ENCODE results near the gene C15orf62. TPM values are rescaled to one million over a fixed set of nuclear protein-coding genes. Genes with fewer than 3 reads are reported as not detected.

The C15orf62 gene
- total RNA-seq, 1 donor from 2014 or later, result not detected

- Histone ChIP-seq H3K4me3 (ENCODE audit: low read length in 3 of 3) (no peak overlapping the region), H3K27ac (ENCODE audit: low read depth, low read length) (no peak overlapping the region), H3K9ac (ENCODE audit: low read depth in 1 of 3, low read length in 3 of 3) (no peak overlapping the region), H3K27me3 (ENCODE audit: control insufficient read depth in 3 of 3, insufficient read depth in 3 of 3, low read length in 3 of 3) (no peaks in the 10 kb centered on the region), H3K9me3 (ENCODE audit: control insufficient read depth in 3 of 3, low read length in 3 of 3) (no peaks in the 10 kb centered on the region), H3K4me1 (ENCODE audit: control insufficient read depth in 3 of 3, insufficient read depth in 3 of 3, low read length in 3 of 3) (peaks cover 24 to 44% (median 29%) of the 10 kb centered on the region in 3 donors), H3K36me3 (ENCODE audit: control insufficient read depth in 3 of 3, insufficient read depth in 3 of 3, low read length in 3 of 3) (peaks cover 14 to 25% (median 14%) of the 10 kb centered on the region in 3 donors)
Measured at GRCh38 chr15:40766906-40767837, 2.6 kb upstream of the C15orf62 start.

- H3K9ac ChIP-seq (ENCODE audit: low read depth in 1 of 3, low read length in 3 of 3), result no peak overlapping the region
- no peaks in the 10 kb centered on the region for H3K27me3 ChIP-seq (ENCODE audit: control insufficient read depth in 3 of 3, insufficient read depth in 3 of 3, low read length in 3 of 3)
- H3K4me1 ChIP-seq (ENCODE audit: control insufficient read depth in 3 of 3, insufficient read depth in 3 of 3, low read length in 3 of 3), result peaks cover 23 to 43% (median 29%) of the 10 kb centered on the region in 3 donors
- H3K27ac ChIP-seq (ENCODE audit: low read depth, low read length), result no peak overlapping the region
- peaks cover 18 to 30% (median 19%) of the 10 kb centered on the region in 3 donors for H3K36me3 ChIP-seq (ENCODE audit: control insufficient read depth in 3 of 3, insufficient read depth in 3 of 3, low read length in 3 of 3)
- H3K9me3 ChIP-seq (ENCODE audit: control insufficient read depth in 3 of 3, low read length in 3 of 3), result no peaks in the 10 kb centered on the region
- no peak overlapping the region for H3K4me3 ChIP-seq (ENCODE audit: low read length in 3 of 3)
Measured at GRCh38 chr15:40767838-40768500, 1.8 kb upstream of the C15orf62 start.

GRCh38 chr15:40768521-40769273, 1.1 kb upstream of the C15orf62 start:
- peaks cover 24 to 37% (median 26%) of the 10 kb centered on the region in 3 donors for H3K36me3 ChIP-seq (ENCODE audit: control insufficient read depth in 3 of 3, insufficient read depth in 3 of 3, low read length in 3 of 3)
- no peaks in the 10 kb centered on the region for H3K27me3 ChIP-seq (ENCODE audit: control insufficient read depth in 3 of 3, insufficient read depth in 3 of 3, low read length in 3 of 3)
- H3K9ac ChIP-seq (ENCODE audit: low read depth in 1 of 3, low read length in 3 of 3), result peak overlapping the region in 1 of 3 donors; percentile 16
- H3K27ac ChIP-seq (ENCODE audit: low read depth, low read length), result no peak overlapping the region
- H3K4me1 ChIP-seq (ENCODE audit: control insufficient read depth in 3 of 3, insufficient read depth in 3 of 3, low read length in 3 of 3), result peaks cover 16 to 36% (median 22%) of the 10 kb centered on the region in 3 donors
- no peaks in the 10 kb centered on the region for H3K9me3 ChIP-seq (ENCODE audit: control insufficient read depth in 3 of 3, low read length in 3 of 3)
- H3K4me3 ChIP-seq (ENCODE audit: low read length in 3 of 3), result no peak overlapping the region

- H3K9me3 ChIP-seq (ENCODE audit: control insufficient read depth in 3 of 3, low read length in 3 of 3), result no peaks in the 10 kb centered on the region
- H3K27ac ChIP-seq (ENCODE audit: low read depth, low read length), result no peak overlapping the region
- H3K27me3 ChIP-seq (ENCODE audit: control insufficient read depth in 3 of 3, insufficient read depth in 3 of 3, low read length in 3 of 3), result no peaks in the 10 kb centered on the region
- peaks cover 4 to 23% (median 8%) of the 10 kb centered on the region in 3 donors for H3K4me1 ChIP-seq (ENCODE audit: control insufficient read depth in 3 of 3, insufficient read depth in 3 of 3, low read length in 3 of 3)
- H3K4me3 ChIP-seq (ENCODE audit: low read length in 3 of 3), result no peak overlapping the region
- H3K36me3 ChIP-seq (ENCODE audit: control insufficient read depth in 3 of 3, insufficient read depth in 3 of 3, low read length in 3 of 3), result peaks cover 39 to 52% (median 41%) of the 10 kb centered on the region in 3 donors
- no peak overlapping the region for H3K9ac ChIP-seq (ENCODE audit: low read depth in 1 of 3, low read length in 3 of 3)
Measured at GRCh38 chr15:40770147-40770721, 454 bp downstream of the C15orf62 start.

DNA sequence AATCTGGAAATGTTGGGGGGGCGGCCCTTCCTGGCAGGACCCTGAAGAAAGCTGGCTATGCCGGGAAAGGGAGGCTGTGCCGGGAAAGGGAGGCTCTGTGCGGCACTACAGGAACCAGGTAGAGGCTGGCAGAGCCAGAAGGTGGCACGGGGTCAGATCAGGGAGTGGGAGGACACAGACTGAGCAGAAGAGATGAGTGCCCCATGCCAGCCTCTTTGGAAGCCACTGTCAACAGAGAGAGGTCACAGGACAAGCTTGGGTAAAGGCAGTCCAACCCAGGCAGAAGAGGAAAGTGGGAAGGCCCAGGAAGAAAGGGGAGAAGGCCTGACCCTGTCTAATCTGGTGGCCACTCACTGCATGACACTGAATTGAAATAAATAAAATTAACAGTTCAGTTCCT, 1.5 kb downstream of the C15orf62 start:
- peaks cover 48 to 62% (median 51%) of the 10 kb centered on the region in 3 donors for H3K36me3 ChIP-seq (ENCODE audit: control insufficient read depth in 3 of 3, insufficient read depth in 3 of 3, low read length in 3 of 3)

DNA sequence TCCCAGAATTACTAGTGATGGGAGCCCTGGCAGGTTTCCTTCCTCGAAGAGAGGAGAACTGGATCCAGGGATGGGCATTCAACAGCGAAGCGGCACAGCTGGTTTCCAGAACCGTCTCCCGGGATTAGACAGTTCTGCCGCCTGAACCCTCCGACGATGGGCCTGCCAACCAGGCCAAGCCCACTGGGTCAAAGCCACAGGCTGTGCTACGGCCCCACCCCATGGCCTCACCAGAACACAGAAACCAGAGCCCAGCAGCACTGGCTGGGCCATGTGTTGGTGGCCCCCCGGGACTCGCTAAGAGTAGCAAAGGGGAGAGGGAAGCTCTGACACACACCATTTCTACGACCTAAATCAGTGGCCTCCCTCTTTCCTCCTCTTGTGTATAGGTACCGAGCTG, 2.2 kb downstream of the C15orf62 start:
- H3K27ac ChIP-seq (ENCODE audit: low read depth, low read length), result no peak overlapping the region
- H3K4me1 ChIP-seq (ENCODE audit: control insufficient read depth in 3 of 3, insufficient read depth in 3 of 3, low read length in 3 of 3), result peaks cover 6 to 21% (median 13%) of the 10 kb centered on the region in 3 donors
- H3K36me3 ChIP-seq (ENCODE audit: control insufficient read depth in 3 of 3, insufficient read depth in 3 of 3, low read length in 3 of 3), result peaks cover 50 to 68% (median 59%) of the 10 kb centered on the region in 3 donors
- no peaks in the 10 kb centered on the region for H3K9me3 ChIP-seq (ENCODE audit: control insufficient read depth in 3 of 3, low read length in 3 of 3)
- no peaks in the 10 kb centered on the region for H3K27me3 ChIP-seq (ENCODE audit: control insufficient read depth in 3 of 3, insufficient read depth in 3 of 3, low read length in 3 of 3)
- H3K9ac ChIP-seq (ENCODE audit: low read depth in 1 of 3, low read length in 3 of 3), result no peak overlapping the region
- no peak overlapping the region for H3K4me3 ChIP-seq (ENCODE audit: low read length in 3 of 3)

More for the DNA sequence above, 1.5 kb downstream of the C15orf62 start:
- no peak overlapping the region for H3K9ac ChIP-seq (ENCODE audit: low read depth in 1 of 3, low read length in 3 of 3)
- no peak overlapping the region for H3K27ac ChIP-seq (ENCODE audit: low read depth, low read length)
- H3K27me3 ChIP-seq (ENCODE audit: control insufficient read depth in 3 of 3, insufficient read depth in 3 of 3, low read length in 3 of 3), result no peaks in the 10 kb centered on the region
- H3K4me1 ChIP-seq (ENCODE audit: control insufficient read depth in 3 of 3, insufficient read depth in 3 of 3, low read length in 3 of 3), result peaks cover 2 to 17% (median 6%) of the 10 kb centered on the region in 3 donors
- no peak overlapping the region for H3K4me3 ChIP-seq (ENCODE audit: low read length in 3 of 3)
- H3K9me3 ChIP-seq (ENCODE audit: control insufficient read depth in 3 of 3, low read length in 3 of 3), result no peaks in the 10 kb centered on the region

DNA sequence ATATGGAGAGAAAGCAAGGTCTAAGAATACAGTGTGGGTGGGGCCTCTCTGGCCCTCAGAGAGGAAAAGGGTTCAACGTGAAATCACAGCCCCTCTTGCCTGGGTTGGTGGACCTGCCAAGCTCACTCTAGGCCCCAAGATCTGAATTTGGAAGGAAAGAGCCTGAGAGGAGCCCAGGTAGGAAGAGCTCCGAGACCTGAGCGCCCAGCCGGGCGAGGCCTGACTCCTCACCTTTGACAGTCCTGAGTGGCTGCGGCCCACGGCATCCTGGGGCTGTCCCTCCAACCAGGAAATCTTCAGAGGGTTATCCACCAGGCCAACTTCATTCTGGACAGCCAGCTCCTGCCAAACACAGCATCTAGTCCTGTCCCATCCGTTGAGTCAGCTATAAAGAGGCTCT, 3.7 kb downstream of the C15orf62 start:
- H3K9ac ChIP-seq (ENCODE audit: low read depth in 1 of 3, low read length in 3 of 3), result no peak overlapping the region
- H3K27ac ChIP-seq (ENCODE audit: low read depth, low read length), result no peak overlapping the region
- no peaks in the 10 kb centered on the region for H3K27me3 ChIP-seq (ENCODE audit: control insufficient read depth in 3 of 3, insufficient read depth in 3 of 3, low read length in 3 of 3)
- H3K4me1 ChIP-seq (ENCODE audit: control insufficient read depth in 3 of 3, insufficient read depth in 3 of 3, low read length in 3 of 3), result peaks cover 7 to 21% (median 13%) of the 10 kb centered on the region in 3 donors
- no peak overlapping the region for H3K4me3 ChIP-seq (ENCODE audit: low read length in 3 of 3)
- peaks cover 57 to 60% (median 59%) of the 10 kb centered on the region in 3 donors for H3K36me3 ChIP-seq (ENCODE audit: control insufficient read depth in 3 of 3, insufficient read depth in 3 of 3, low read length in 3 of 3)
- no peaks in the 10 kb centered on the region for H3K9me3 ChIP-seq (ENCODE audit: control insufficient read depth in 3 of 3, low read length in 3 of 3)

GRCh38 chr15:40773902-40774301, 4.1 kb downstream of the C15orf62 start:
- Histone ChIP-seq H3K9me3 (ENCODE audit: control insufficient read depth in 3 of 3, low read length in 3 of 3) (no peaks in the 10 kb centered on the region), H3K36me3 (ENCODE audit: control insufficient read depth in 3 of 3, insufficient read depth in 3 of 3, low read length in 3 of 3) (peaks cover 59 to 64% (median 61%) of the 10 kb centered on the region in 3 donors), H3K9ac (ENCODE audit: low read depth in 1 of 3, low read length in 3 of 3) (no peak overlapping the region), H3K4me3 (ENCODE audit: low read length in 3 of 3) (no peak overlapping the region), H3K4me1 (ENCODE audit: control insufficient read depth in 3 of 3, insufficient read depth in 3 of 3, low read length in 3 of 3) (peaks cover 7 to 17% (median 12%) of the 10 kb centered on the region in 3 donors), H3K27ac (ENCODE audit: low read depth, low read length) (no peak overlapping the region), H3K27me3 (ENCODE audit: control insufficient read depth in 3 of 3, insufficient read depth in 3 of 3, low read length in 3 of 3) (no peaks in the 10 kb centered on the region)

DNA sequence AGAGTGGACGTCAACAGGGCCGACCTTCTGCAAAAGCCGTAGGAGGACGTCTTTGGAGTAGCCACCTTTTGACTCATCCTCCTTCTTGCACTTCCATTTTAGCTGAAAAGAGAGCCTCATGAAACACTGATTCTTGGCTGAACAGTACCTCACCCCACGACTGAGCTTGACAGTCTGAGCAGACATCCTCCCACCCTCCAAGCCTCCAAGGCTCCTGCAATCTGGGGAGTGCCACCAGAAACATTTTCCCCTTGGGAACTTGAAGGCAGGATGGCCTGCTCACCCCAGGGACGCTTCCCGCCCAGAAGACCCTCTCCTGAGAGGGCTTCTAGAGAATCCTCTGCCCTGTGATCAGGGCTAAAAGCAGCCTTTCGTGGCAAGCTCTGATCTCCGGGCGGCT, 5.2 kb downstream of the C15orf62 start:
- Histone ChIP-seq H3K27ac (ENCODE audit: low read depth, low read length) (no peak overlapping the region), H3K27me3 (ENCODE audit: control insufficient read depth in 3 of 3, insufficient read depth in 3 of 3, low read length in 3 of 3) (no peaks in the 10 kb centered on the region), H3K4me3 (ENCODE audit: low read length in 3 of 3) (no peak overlapping the region), H3K9me3 (ENCODE audit: control insufficient read depth in 3 of 3, low read length in 3 of 3) (no peaks in the 10 kb centered on the region), H3K4me1 (ENCODE audit: control insufficient read depth in 3 of 3, insufficient read depth in 3 of 3, low read length in 3 of 3) (peaks cover 4 to 10% (median 9%) of the 10 kb centered on the region in 3 donors), H3K36me3 (ENCODE audit: control insufficient read depth in 3 of 3, insufficient read depth in 3 of 3, low read length in 3 of 3) (peaks cover 67 to 72% (median 72%) of the 10 kb centered on the region in 3 donors), H3K9ac (ENCODE audit: low read depth in 1 of 3, low read length in 3 of 3) (no peak overlapping the region)
